Heart right ventricle (tissue), 16 donors: ENCODE data around the gene KREMEN1. TPM values are rescaled to one million over a fixed set of nuclear protein-coding genes. Genes with fewer than 3 reads are reported as not detected.

ENCODE experiments used
- ATAC-seq, 8 donors: fragments of 200-7000 bp; cut with Tn5 transposase; one replicate each; pipeline ENCODE4 v1.9.1; 2020; ENCODE audit warnings: mild to moderate bottlenecking in 8 of 8, moderate library complexity in 8 of 8, moderate number of reproducible peaks in 1 of 8
- DNase-seq, 2 donors: peaks; one replicate each; pipeline ENCODE4 v3.0.0-alpha.2; 2020
- H3K27ac ChIP-seq, 10 donors: fragments of 200-600 bp; sonication (generic) in 2 of 10; one replicate each; pipeline versions ENCODE4 v1.5.0 to v1.8.0; 2020 to 2022; ENCODE audit warnings: mild to moderate bottlenecking in 3 of 10
- H3K27me3 ChIP-seq, 7 donors: fragments of 200-600 bp; one replicate each; pipeline ENCODE4 v1.8.0; 2021 to 2022; ENCODE audit warnings: mild to moderate bottlenecking in 2 of 7
- H3K36me3 ChIP-seq, 9 donors: fragments of 200-600 bp; sonication (generic) in 1 of 9; one replicate each; pipeline versions ENCODE4 v1.5.0 to v1.8.0; 2020 to 2022; ENCODE audit warnings: mild to moderate bottlenecking in 2 of 9
- H3K4me1 ChIP-seq, 9 donors: fragments of 200-600 bp; sonication (generic) in 1 of 9; one replicate each; pipeline versions ENCODE4 v1.5.0 to v1.8.0; 2020 to 2022; ENCODE audit warnings: mild to moderate bottlenecking in 4 of 9
- H3K4me3 ChIP-seq, 10 donors: fragments of 200-600 bp; sonication (generic) in 2 of 10; one replicate each; pipeline versions ENCODE4 v1.5.0 to v1.8.0; 2020 to 2022; ENCODE audit warnings: mild to moderate bottlenecking in 7 of 10, moderate library complexity in 2 of 10
- H3K9me3 ChIP-seq, 11 donors: fragments of 200-600 bp in 10 of 11; sonication (generic) in 2 of 11; one replicate each; pipeline versions ENCODE4 v1.5.0 to v1.8.0; 2013 to 2022; ENCODE audit warnings: mild to moderate bottlenecking in 2 of 11, control low read depth in 1 of 11, moderate library complexity in 1 of 11
- WGBS, 2 donors: extraction: QIAGEN DNeasy Blood & Tissue Kit; methylation state at CpG; one replicate each; pipeline ENCODE4 v1.1.7; 2013; ENCODE audit warnings: inconsistent platforms in 1 of 2; 5-methylcytosine and 5-hydroxymethylcytosine counted together
- intact Hi-C, 10 donors: fragments of 100-400 bp; cut with DNase I; formaldehyde crosslinking; loops; one replicate each; pipeline versions ENCODE4 v1.11.1 to v1.14.2; 2022
- polyA plus RNA-seq, 2 donors: library from polyadenylated mRNA; stranded (reverse); fragments of 200-250 nt; gene quantifications; one replicate each; pipeline ENCODE4 v1.2.3, GENCODE V29; 2013
- total RNA-seq, 10 donors: library from RNA; stranded (reverse); fragmentation: NEBNext Ultra II Directional in 3 of 10; extraction: Animal tissue kit (Norgen Biotek cat#: 25700) in 3 of 10; gene quantifications; one replicate each; pipeline versions ENCODE4 v1.2.1 to v1.2.4, GENCODE V29; 2021 to 2023
- TF ChIP-seq, protein P1 (sequence below), 9 donors: fragments of 200-600 bp; sonication (generic) in 2 of 9; IDR thresholded peaks; one replicate each; pipeline versions ENCODE4 v1.5.0 to v1.8.0; 2021 to 2022; ENCODE audit warnings: antibody characterized with exemption in 9 of 9, mild to moderate bottlenecking in 5 of 9, moderate library complexity in 1 of 9
- donor health status: Arrhythmogenic right ventricular cardiomyopathy.
- donor health status: ischemic (EF 13 %, LVEDD 7.1; RV severe dilation, severe dysfunction).
- donor health status: healthy with polysubstance abuse.
- donor health status: DM: no; HTN: yes; CAD: no.
- donor health status: DM: no; HTN: no; CAD: no.
- donor health status: ischemic (EF 25% LVEDD 6.9; RV normal size, moderate dysfunction).
- donor health status: ischemic (EF 25% LVEDD 5.7; RV mildly dilated, moderate dysfunction).
- donor health status: healthy.
- donor health status: DM: yes; HTN: yes; CAD: no.
- donor health status: Ischemic cardiomyopathy.
- donor health status: ischemic (EF 35%, LVEDD 5.7; RV mildly dilated, moderate dysfunction).
- donor health status: nonischemic (EF 11% LVEDD 7.7; RV severe dilation, severe dysfunction).
- donor health status: DM: yes; HTN: yes; CAD: no.
- donor health status: PGD.
- donor health status: ischemic (EF 29% LVEDD 5.4; RV normal size, mild dysfunction).
- donor health status: nonischemic (EF 23%, LVEDD 6.1; RV moderate dilation, normal function).

The KREMEN1 gene
- total and polyA plus RNA-seq, 12 donors = 7.4 to 46.3 (median 36.5) TPM

DNA sequence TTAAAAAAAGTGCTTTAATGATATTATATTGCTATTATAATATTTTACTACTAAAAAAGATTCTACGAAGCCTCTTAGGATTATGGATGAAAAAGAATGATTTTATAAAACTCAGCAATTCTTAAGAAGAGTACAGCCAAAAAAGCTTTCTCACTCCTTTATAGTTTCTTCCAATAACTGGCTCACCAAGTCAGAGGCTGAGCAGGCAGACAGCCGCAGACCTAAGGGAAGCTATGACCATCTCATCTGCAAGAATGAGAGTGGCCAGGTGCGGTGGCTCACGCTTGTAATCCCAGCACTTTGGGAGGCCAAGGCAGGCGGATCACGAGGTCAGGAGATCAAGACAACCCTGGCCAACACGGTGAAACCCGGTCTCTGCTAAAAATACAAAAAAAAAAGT is 120.2 kb downstream of the KREMEN1 start:
- Histone ChIP-seq H3K4me1 (peaks cover 0 to 10% (median 6%) of the 10 kb centered on the region in 9 donors), H3K36me3 (no peaks in the 10 kb centered on the region), H3K27me3 (no peaks in the 10 kb centered on the region), H3K9me3 (peaks cover 0 to 9% (median 0%) of the 10 kb centered on the region in 11 donors), H3K4me3 (no peak overlapping the region), H3K27ac (no peak overlapping the region)
- ATAC-seq = no peak
- WGBS, 2 donors = 88 to 91% methylated on average over 8 of the region's 8 CpGs
- intact Hi-C loops = no loop called here
- DNase-seq = no peak
- TF ChIP-seq, protein P1, sequence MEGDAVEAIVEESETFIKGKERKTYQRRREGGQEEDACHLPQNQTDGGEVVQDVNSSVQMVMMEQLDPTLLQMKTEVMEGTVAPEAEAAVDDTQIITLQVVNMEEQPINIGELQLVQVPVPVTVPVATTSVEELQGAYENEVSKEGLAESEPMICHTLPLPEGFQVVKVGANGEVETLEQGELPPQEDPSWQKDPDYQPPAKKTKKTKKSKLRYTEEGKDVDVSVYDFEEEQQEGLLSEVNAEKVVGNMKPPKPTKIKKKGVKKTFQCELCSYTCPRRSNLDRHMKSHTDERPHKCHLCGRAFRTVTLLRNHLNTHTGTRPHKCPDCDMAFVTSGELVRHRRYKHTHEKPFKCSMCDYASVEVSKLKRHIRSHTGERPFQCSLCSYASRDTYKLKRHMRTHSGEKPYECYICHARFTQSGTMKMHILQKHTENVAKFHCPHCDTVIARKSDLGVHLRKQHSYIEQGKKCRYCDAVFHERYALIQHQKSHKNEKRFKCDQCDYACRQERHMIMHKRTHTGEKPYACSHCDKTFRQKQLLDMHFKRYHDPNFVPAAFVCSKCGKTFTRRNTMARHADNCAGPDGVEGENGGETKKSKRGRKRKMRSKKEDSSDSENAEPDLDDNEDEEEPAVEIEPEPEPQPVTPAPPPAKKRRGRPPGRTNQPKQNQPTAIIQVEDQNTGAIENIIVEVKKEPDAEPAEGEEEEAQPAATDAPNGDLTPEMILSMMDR (IDR thresholded peaks at IDR 0.05) = no peak

DNA sequence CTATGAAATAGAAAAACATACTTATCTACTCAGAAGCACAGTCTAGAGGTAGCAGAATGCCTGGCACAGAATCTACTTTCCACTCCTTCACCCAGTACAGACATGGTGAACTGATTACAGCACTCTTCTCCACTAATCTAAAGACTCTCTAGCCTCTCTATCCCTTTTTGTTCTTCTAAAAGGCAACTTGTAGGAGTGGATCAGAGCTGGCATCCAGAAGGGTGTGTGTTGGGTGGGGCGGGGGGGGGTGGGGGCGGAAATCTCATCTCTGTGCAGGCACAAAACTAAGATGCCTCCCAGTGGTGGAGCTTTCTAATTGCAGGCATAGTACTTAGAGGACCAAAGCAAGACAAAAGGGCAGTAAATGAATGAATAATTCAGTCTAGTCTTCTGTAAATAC is 121.3 kb downstream of the KREMEN1 start:
- TF ChIP-seq, protein P1 (IDR thresholded peaks at IDR 0.05) = no peak
- no peaks in the 10 kb centered on the region for H3K36me3 ChIP-seq
- H3K27me3 ChIP-seq = no peaks in the 10 kb centered on the region
- no peak for DNase-seq
- peaks cover 0 to 10% (median 6%) of the 10 kb centered on the region in 9 donors for H3K4me1 ChIP-seq
- no peak for ATAC-seq
- intact Hi-C loops = no loop called here
- no peak overlapping the region for H3K4me3 ChIP-seq
- 82 to 97% methylated on average over 2 of the region's 2 CpGs for WGBS, 2 donors
- peaks cover 0 to 9% (median 0%) of the 10 kb centered on the region in 11 donors for H3K9me3 ChIP-seq
- no peak overlapping the region for H3K27ac ChIP-seq

DNA sequence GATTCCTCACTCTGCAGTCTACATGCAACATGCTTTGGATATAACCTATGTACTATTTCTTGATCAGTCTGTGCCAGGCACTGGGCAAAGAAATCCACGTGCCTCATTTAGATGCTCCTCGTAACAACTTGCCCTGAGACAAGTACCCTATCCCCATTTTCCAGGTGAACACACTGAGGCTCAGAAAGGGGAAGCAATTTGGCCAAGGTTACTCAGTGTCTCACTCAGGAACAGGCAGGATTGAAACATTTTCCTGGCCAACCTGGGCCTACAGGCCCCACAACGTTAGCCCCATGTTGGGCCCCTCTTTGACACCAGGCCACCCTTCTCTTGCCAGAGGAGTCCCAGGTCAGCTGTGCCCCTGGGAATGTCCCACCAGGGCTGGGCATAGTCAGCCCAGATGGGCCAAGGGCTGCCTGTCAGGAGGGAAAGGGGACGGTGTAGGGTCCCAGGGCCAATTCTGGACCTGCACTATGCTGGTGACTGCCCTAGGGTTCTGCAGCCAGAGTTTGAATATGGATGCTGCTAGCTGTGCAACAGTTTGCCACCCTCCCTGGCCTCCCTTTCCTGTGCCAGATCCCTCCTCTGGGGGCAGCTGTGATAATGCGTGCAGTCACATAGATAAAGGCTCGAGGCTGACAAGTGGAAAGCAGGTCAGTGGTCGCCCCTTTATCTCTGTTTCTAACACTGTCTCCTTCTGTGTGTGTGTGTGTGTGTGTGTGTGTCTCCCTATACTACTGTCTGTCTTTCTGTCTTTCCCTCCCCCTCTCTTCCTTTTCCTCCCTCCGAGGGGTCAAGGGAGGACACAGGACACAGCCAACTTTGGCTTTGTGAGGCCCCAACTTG is 122.5 kb downstream of the KREMEN1 start:
- H3K4me3 ChIP-seq = no peak overlapping the region

DNA sequence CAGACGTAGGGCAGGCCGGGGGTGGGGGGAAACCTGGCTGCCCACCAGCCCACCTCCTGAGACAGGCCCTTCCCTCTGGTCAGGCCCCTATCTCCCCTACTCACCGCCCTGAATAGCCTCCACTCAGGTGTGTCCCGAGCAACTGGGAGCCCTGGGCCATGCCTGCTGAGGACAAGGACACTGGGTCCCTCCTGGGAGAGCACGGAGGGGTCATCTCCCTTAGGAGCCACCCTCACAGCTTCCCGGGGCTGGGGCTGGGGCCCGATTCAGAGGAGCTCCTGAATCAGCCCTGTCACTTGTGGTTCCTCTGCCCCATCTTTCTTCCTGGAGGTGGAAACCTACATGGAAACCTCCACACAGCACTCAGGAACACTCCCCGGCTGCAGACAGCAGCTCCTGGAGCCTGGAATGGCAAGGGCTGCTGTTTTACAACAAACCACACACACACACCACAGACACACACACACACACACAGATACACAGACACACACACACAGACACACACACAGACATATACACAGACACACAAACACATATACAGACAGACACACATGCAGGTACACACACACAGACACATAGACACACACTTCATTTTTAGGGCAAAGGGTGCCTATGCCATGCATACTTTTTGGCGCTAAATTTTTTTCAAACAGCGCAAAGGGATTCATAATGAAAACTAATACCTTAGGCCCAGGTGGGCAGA is 123.3 kb downstream of the KREMEN1 start:
- H3K36me3 ChIP-seq = no peaks in the 10 kb centered on the region
- no peak overlapping the region for H3K4me3 ChIP-seq
- H3K27me3 ChIP-seq = no peaks in the 10 kb centered on the region
- H3K4me1 ChIP-seq = peaks cover 0 to 10% (median 6%) of the 10 kb centered on the region in 9 donors
- H3K27ac ChIP-seq = no peak overlapping the region
- intact Hi-C loops = no loop called here
- WGBS, 2 donors = 45 to 50% methylated on average over 10 of the region's 10 CpGs
- peaks cover 0 to 9% (median 0%) of the 10 kb centered on the region in 11 donors for H3K9me3 ChIP-seq
- ATAC-seq = peak in 7 of 8 donors; percentile 20 to 68 (median 39)
- TF ChIP-seq, protein P1 (IDR thresholded peaks at IDR 0.05) = no peak
- no peak for DNase-seq

More for the DNA sequence above, 122.5 kb downstream of the KREMEN1 start:
- no peaks in the 10 kb centered on the region for H3K27me3 ChIP-seq
- no peak for DNase-seq
- no peaks in the 10 kb centered on the region for H3K36me3 ChIP-seq
- intact Hi-C loops = no loop called here
- peak; percentile 22 to 68 (median 46) for ATAC-seq
- peaks cover 0 to 9% (median 0%) of the 10 kb centered on the region in 11 donors for H3K9me3 ChIP-seq
- TF ChIP-seq, protein P1 (IDR thresholded peaks at IDR 0.05) = no peak
- H3K27ac ChIP-seq = no peak overlapping the region
- peaks cover 0 to 10% (median 6%) of the 10 kb centered on the region in 9 donors for H3K4me1 ChIP-seq
- WGBS, 2 donors = 35 to 50% methylated on average over 8 of the region's 8 CpGs
